GM21381 (cell line): ENCODE data around the gene PTPRG.

ENCODE experiments used
- ATAC-seq: cut with Tn5 transposase; IDR thresholded peaks from one replicate; pipeline ENCODE4 v1.9.1; 2021; ENCODE audit warnings: mild to moderate bottlenecking, moderate library complexity; ENCODE audit not compliant: unreplicated experiment

PTPRG gene

GRCh38 chr3:61788623-61789507 is 227.5 kb downstream of the PTPRG start:
- ATAC-seq = no peak

- ATAC-seq = no peak
Observed at GRCh38 chr3:61789861-61790260, 228.5 kb downstream of the PTPRG start.

GRCh38 chr3:61790411-61790810 is 229.0 kb downstream of the PTPRG start:
- ATAC-seq = no peak

- ATAC-seq = no peak
Observed at GRCh38 chr3:61793056-61793455, 231.7 kb downstream of the PTPRG start.

- ATAC-seq = no peak
Observed at GRCh38 chr3:61793521-61793920, 232.2 kb downstream of the PTPRG start.

- no peak for ATAC-seq
Observed at GRCh38 chr3:61794341-61794740, 233.0 kb downstream of the PTPRG start.

- no peak for ATAC-seq
Observed at GRCh38 chr3:61794961-61795360, 233.6 kb downstream of the PTPRG start.

GRCh38 chr3:61796088-61796680 is 234.8 kb downstream of the PTPRG start:
- no peak for ATAC-seq

- no peak for ATAC-seq
Observed at GRCh38 chr3:61796911-61797310, 235.5 kb downstream of the PTPRG start.

- ATAC-seq = no peak
Observed at GRCh38 chr3:61802772-61803171, 241.4 kb downstream of the PTPRG start.

- ATAC-seq = no peak
Observed at GRCh38 chr3:61803983-61804382, 242.6 kb downstream of the PTPRG start.

- no peak for ATAC-seq
Observed at GRCh38 chr3:61804782-61805181, 243.4 kb downstream of the PTPRG start.

- no peak for ATAC-seq
Observed at GRCh38 chr3:61805510-61806080, 244.2 kb downstream of the PTPRG start.

GRCh38 chr3:61806810-61807209 is 245.4 kb downstream of the PTPRG start:
- ATAC-seq = no peak

- ATAC-seq = no peak
Observed at GRCh38 chr3:61807865-61808276, 246.5 kb downstream of the PTPRG start.

- ATAC-seq = no peak
Observed at GRCh38 chr3:61808526-61808925, 247.2 kb downstream of the PTPRG start.

GRCh38 chr3:61808999-61809398 is 247.6 kb downstream of the PTPRG start:
- no peak for ATAC-seq

- no peak for ATAC-seq
Observed at GRCh38 chr3:61809879-61810278, 248.5 kb downstream of the PTPRG start.

GRCh38 chr3:61810953-61811497 is 249.7 kb downstream of the PTPRG start:
- no peak for ATAC-seq

GRCh38 chr3:61811652-61812051 is 250.3 kb downstream of the PTPRG start:
- ATAC-seq = no peak

- no peak for ATAC-seq
Observed at GRCh38 chr3:61812085-61812484, 250.7 kb downstream of the PTPRG start.

GRCh38 chr3:61812517-61812916 is 251.1 kb downstream of the PTPRG start:
- no peak for ATAC-seq
